ENCODE results near the gene ANKMY2.

The ANKMY2 gene

DNA sequence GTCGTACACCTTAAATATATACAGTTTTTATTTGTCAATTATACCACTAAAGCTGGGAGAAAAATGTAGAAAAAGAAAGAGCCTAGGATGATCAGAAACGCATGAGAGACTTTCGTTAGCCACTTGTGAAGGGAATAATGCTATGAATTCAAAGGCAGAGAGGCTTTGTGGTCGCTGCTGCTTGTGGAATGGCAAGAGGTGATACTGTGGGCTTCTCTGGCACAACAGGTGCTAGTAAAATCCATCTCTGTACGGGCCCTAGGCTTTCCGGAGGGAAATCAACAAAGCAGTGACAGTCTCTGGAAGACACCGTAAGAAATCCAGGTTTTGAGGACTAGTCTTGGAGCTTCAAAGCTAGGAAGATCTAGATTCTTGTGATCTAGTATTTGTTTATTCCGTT lies 66.3 kb downstream of the ANKMY2 start:
- DNase-seq (ENCODE audit: low spot score): no peak

DNA sequence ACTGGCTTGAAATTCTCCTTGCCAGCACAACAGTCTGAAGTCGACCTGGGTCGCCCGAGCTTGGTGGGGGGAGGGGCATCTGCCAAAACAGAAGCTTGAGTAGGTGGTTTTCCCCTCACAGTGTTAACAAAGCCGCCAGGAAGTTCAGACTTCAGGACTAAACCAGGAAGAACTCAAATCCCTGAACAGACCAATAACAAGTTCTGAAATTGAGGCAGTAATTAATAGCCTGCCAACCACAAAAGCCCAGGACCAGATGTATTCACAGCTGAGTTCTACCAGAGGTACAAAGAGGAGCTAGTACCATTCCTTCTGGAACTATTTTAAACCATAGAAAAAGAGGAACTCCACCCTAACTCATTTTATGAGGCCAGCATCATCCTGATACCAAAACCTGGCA lies 73.6 kb downstream of the ANKMY2 start:
- DNase-seq (ENCODE audit: low spot score): no peak

DNA sequence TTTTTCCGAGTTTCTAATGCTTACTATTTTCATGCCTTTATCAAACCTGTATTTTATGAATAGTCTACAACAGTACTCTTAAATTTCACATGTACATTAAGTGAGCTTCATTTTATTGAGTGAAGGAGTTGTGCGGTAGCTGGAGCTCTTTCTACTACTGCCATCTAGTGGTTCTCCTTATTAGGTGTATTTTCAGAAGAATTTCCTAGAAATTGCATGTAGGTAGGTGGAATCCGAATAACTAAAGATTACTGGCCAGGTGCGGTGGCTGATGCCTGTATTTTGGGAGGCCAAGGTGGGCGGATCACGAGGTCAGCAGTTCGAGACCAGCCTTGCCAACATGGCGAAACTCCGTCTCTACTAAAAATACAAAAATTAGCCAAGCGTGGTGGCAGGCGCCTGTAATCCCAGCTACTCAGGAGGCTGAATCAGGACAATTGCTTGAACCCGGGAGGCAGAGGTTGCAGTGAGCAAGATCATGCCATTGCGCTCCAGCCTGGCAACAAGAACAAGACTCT lies 80.6 kb downstream of the ANKMY2 start:
- peak; percentile 45 for DNase-seq (ENCODE audit: low spot score)

DNA sequence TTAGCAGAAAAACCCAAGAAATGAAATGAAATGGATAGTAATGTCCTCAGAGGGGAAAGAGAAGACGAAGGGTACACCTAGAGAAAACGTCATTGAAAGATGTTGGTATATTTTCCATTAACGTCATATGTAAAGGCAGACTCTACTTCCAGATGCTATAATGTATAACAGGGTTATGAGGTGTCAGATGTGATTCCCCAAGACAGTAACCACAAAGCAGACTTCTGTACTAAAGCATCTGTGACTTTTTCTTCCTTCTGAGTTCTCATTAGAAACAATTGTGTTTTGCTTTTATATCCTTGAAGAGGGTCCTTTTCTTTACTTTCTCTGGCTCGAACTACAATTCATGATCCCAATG lies 81.6 kb downstream of the ANKMY2 start:
- DNase-seq (ENCODE audit: low spot score): no peak

DNA sequence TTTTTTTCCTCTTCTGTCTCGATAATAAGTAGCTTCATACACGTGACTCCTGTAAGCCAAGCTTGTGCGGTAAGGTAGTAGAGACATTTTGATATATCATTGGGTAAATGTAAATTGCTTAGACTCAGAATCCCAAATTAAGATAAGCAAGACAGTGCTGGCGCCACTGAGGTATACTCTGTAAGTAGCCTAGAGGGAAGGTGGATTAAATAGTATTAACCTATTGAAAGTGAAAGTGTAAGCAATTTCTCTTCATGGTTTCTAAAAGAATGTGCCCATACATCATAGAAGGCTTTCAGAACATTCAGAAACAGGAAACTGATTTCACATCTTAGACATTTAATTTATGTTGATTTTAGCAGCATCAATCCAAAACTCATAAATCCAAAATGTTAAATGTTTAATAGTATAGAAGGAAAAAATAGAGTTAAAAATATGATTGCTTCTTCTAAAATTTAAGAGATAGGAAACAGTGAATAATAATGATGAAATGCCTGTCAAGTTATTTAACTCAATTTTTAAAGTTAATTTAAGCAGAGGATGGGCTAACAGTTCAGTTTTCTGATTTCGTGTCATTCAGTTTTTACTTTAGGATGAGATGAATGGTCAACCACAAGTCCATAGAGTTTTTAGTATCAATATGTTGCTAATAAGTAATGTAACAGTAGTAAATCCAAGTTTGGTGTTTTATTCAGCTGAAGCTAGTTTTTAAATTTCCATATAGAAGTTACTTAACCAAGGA lies 82.1 kb downstream of the ANKMY2 start:
- DNase-seq (ENCODE audit: low spot score): no peak

DNA sequence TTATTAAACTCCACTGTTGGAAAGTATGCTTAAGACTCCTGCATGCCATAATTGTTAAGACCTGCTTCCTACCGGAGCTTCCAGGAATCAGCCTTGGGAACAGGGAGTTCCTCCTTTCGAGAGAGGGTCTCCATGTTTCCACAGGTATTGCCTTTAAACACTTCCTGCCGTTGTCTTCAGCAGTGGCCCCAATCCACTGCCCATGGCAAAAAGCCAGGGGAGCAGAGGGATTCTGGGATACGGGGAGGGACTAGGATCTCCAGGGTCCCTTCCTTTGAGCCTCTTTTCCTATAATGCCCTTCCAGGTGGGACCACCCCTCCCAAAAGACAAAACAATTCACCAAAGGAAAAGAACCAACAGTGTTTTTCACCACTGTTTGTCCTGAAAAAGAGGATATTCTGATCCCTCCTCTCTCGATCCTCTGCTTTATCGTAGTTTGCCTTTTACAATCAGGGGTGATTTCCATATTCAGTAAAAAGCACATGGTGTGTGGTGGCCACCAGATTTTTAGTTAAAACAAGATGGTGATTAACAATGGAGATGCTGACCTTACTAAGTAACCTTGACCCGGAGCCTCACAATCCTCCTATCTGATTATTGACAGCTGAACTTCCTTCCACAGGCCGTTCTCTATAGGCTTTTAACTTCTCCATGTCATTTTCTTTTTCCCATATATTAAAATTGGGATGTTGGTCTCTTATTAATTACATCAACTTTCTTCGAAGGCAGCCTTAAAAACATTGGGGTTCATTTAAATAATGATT lies 82.9 kb downstream of the ANKMY2 start:
- no peak for DNase-seq (ENCODE audit: low spot score)

DNA sequence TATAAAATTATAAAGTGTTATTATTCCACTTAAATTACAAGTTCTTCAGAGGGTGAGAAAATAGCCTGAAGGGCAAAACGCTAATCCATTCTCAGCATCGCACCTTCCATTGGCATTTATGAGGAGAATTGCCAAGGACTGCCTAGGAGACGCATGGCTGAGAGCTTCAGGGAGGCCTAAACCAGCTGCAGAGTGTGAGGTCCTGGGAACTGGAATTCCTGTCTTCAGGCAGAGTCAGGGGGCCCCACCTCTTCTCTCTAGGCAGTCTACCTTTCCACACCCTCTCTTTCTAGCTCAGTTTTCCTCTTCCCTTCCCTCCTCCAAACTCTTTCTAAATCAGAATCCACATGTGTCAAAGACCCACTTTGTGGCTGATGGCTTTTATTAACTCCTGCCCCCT lies 83.6 kb downstream of the ANKMY2 start:
- no peak for DNase-seq (ENCODE audit: low spot score)

DNA sequence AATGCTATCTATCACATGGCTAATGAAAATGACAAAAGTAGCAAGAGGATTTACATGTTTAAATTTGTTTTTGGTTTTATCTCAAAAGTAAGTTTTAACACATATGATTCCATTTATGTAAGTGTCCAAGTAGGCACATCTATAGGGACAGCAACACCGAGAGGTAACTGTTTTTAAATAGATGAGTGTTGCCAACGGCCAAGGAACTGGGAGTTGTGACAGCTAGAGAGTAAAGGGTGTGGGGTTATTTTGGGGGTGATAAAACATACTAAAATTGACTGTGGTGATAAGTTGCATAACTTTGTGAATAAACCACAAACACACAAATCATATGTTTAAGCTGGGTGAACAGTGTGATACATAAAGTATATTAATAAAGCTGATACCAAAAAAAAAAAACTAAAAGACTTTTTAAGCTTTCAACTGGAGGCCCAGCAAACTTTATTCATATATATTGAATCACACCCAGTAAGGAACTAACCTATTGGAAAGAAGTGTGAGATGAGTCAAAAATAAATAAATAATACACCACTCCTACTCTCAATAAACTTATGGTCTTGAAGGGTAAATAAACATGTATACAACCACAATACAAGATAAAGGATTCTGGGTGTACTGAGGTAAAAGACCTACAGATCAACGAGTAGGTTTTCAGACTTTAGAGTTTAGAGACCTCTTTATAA lies 85.9 kb downstream of the ANKMY2 start:
- DNase-seq (ENCODE audit: low spot score): no peak

DNA sequence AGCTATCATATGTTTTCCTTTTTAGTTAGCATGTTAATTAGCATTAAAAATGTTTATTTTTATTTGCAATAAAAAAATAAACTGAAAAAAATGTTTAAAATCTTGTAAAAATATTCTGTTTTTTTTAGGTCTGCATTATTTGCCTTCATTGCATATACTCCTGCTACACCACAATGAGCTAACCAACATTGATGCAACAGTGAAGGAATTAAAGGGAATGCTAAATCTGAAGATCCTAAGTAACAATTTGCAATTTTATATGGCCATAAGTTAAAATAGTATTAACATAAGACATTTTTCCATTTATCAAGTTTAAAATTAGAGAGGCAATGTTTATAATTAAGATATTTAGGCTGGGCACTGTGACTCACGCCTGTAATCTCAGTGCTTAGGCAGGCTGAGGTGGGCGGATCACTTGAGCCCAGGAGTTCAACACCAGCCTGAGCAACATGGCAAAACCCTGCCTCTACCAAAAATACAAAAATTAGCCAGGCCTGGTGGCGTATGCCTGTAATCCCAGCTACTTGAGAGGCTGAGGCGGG lies 86.7 kb downstream of the ANKMY2 start:
- DNase-seq (ENCODE audit: low spot score): no peak

DNA sequence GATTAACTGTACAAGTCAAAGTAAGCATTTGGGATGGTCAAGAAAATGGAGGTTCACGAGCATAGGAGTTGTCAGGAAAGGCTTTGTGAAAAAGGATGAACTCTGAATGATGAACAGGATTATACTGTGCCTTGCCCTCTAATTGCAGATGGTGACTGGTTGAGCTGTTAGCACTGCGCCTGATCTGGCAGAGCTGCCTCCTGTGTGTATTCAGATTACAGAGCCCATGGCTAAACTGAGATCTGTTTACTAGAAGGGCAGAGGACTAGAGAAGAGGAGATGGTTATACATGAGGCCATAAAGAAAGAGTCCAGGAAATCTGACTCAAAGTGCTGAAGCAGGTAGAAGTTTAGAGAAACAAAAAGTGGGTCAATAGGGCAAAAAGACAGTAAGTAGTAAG lies 89.2 kb downstream of the ANKMY2 start:
- no peak for DNase-seq (ENCODE audit: low spot score)

DNA sequence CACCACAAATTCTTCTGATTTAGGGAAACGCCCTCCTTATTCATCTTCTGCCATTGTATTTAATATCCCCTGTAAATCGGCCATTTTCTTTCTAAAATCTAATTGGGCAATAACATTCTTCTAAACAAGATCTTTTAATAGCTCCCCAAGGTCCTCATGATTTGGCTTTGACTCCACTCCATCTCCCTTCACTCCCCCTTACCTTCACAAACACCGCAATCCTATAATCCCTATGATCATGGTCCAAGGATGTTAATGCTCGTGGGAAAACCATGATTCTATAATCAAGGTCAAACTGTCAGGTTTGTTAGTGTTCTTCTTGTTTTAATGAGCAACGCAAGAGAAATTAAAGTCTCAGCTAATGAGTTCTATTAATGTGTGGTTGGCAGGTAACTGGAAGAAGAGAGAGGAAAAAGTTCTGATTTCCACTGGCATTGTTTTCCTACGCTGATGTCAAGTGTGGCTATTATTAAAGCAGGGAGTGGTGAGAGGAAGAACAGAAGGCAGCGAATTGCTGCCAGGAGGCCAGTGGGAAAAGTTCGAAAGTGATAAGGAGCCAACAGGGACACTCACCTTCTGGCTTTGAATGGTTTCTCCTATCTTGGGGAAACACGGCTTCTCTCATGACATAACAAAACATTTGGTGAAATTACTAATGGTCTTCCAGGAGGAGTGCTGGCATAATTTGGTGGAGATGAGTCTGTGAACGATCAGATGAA lies 90.9 kb downstream of the ANKMY2 start:
- DNase-seq (ENCODE audit: low spot score): no peak

DNA sequence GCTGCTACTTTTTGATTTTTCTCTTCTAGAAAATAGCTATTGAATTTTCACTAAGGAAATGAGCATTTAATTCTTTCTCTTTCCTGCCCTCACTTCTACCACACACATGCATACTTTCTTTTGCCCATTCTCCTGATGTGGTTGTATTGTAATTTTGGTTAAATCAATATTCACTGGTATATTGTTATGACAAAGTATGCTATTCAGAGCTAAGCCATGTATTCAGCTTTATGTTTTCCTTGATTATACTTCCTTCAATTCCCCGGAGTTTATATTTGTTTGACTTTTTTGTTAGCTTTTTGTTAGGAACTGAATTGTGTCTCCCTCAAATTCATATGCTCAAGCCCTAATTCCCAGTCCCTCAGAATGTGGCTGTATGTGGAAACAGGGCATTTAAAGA lies 94.9 kb downstream of the ANKMY2 start:
- no peak for DNase-seq (ENCODE audit: low spot score)
